ENCODE results near the gene MED9.

DNA sequence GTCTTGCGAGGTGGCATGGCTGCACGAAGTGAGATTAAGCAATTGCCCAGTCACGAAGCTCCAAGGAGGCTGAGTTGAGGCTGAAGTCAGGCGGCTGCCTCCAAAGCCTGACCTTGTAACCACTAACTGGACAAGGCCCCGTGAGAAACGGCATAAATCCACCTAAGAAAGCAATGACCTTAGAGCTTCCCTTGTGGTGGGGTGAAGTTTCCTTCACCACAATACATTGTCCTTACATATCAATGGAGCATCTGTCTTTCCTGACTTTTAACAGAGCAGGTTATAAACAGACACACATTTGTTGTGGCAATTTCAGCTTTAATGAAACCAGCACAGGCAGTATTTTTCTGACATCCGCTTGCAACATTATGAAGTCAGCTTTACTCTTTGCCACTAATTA lies 2.5 kb upstream of the MED9 start:
- no peak for TF ChIP-seq EP300 (IDR thresholded peaks at IDR 0.05)
- no peak for TF ChIP-seq POLR2A (IDR thresholded peaks at IDR 0.05)
- TF ChIP-seq, protein P1, sequence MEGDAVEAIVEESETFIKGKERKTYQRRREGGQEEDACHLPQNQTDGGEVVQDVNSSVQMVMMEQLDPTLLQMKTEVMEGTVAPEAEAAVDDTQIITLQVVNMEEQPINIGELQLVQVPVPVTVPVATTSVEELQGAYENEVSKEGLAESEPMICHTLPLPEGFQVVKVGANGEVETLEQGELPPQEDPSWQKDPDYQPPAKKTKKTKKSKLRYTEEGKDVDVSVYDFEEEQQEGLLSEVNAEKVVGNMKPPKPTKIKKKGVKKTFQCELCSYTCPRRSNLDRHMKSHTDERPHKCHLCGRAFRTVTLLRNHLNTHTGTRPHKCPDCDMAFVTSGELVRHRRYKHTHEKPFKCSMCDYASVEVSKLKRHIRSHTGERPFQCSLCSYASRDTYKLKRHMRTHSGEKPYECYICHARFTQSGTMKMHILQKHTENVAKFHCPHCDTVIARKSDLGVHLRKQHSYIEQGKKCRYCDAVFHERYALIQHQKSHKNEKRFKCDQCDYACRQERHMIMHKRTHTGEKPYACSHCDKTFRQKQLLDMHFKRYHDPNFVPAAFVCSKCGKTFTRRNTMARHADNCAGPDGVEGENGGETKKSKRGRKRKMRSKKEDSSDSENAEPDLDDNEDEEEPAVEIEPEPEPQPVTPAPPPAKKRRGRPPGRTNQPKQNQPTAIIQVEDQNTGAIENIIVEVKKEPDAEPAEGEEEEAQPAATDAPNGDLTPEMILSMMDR (IDR thresholded peaks at IDR 0.05), result no peak
- no peak for TF ChIP-seq POLR2AphosphoS5 (IDR thresholded peaks at IDR 0.05)
